Measurements from ENCODE around the gene SOWAHD.

DNA sequence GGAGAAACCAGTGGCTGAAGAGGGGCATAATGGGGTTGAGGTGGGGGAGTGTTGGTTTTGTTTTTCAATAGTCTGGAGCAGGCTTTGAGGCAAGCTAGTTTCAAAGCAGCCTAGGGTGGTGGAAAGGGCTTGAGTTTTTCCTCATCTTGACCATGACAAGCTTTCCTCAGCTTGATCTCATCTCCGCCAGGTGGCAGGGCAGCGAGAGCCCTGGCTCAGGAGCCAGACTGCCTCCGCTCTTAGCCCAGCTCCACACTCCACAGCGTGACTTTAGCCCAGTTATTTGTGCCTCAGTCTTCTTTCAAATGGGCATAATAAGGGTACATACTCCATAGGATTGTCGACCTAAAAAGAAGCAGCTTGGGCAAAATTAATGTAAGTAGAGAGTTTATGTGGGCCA, 29.9 kb upstream of the SOWAHD start:
- TF ChIP-seq, protein P1, sequence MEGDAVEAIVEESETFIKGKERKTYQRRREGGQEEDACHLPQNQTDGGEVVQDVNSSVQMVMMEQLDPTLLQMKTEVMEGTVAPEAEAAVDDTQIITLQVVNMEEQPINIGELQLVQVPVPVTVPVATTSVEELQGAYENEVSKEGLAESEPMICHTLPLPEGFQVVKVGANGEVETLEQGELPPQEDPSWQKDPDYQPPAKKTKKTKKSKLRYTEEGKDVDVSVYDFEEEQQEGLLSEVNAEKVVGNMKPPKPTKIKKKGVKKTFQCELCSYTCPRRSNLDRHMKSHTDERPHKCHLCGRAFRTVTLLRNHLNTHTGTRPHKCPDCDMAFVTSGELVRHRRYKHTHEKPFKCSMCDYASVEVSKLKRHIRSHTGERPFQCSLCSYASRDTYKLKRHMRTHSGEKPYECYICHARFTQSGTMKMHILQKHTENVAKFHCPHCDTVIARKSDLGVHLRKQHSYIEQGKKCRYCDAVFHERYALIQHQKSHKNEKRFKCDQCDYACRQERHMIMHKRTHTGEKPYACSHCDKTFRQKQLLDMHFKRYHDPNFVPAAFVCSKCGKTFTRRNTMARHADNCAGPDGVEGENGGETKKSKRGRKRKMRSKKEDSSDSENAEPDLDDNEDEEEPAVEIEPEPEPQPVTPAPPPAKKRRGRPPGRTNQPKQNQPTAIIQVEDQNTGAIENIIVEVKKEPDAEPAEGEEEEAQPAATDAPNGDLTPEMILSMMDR (conservative IDR thresholded peaks at IDR 0.05) = peak; percentile 56
- TF ChIP-seq EZH2 (IDR thresholded peaks at IDR 0.05; ENCODE audit: low read depth) = no peak

Data from PC-9 (cell line).